OCI-LY1 (cell line): ENCODE data around the gene DIP2C.

ENCODE experiments used
- EZH2 ChIP-seq: fragments of 200-600 bp; sonication (generic), shearing (Covaris generic); IDR thresholded peaks from 2 replicates; pipeline ENCODE4 v1.8.0; 2017; ENCODE audit warnings: borderline replicate concordance, mixed run types, mild to moderate bottlenecking, antibody characterized with exemption, low read length, moderate library complexity, mixed read lengths
- TF ChIP-seq, protein P1 (sequence below): fragments of 200-600 bp; sonication (generic), shearing (Covaris generic); IDR thresholded peaks from 2 replicates; pipeline ENCODE4 v1.5.1; 2017; ENCODE audit warnings: mild to moderate bottlenecking, antibody characterized with exemption, low read length, moderate library complexity, mixed read lengths

DNA sequence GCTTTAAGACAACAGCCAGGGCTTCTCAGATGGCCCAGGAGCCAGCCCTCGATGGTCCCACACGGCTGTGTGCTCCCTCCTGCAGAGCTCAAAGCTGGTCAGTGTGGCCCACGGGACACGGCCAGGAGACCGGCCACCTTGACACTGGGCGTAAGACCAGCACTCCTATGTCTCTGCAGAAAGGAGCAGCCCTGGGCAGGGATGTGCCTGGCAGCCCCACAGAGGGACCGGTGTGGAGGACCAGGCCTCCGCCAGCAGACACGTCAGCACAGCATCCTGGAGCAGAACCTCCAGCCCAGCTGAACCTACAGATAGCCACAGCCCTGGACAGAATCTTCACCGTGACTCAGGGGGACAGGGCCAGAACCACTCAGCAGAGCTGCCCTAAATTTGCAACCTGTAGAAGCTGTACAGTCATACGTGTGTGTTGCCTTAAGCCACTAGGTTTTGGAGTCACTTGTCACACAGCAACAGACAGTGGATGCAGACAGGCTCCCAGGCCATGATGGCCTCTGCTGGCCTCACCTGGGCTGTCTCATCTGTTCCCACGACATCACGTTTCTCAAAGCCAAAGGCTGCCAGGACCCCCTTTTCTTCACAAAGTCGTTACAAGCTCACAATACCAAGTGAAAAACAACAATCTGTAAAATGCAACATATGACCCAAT is 132.4 kb downstream of the DIP2C start:
- TF ChIP-seq, protein P1, sequence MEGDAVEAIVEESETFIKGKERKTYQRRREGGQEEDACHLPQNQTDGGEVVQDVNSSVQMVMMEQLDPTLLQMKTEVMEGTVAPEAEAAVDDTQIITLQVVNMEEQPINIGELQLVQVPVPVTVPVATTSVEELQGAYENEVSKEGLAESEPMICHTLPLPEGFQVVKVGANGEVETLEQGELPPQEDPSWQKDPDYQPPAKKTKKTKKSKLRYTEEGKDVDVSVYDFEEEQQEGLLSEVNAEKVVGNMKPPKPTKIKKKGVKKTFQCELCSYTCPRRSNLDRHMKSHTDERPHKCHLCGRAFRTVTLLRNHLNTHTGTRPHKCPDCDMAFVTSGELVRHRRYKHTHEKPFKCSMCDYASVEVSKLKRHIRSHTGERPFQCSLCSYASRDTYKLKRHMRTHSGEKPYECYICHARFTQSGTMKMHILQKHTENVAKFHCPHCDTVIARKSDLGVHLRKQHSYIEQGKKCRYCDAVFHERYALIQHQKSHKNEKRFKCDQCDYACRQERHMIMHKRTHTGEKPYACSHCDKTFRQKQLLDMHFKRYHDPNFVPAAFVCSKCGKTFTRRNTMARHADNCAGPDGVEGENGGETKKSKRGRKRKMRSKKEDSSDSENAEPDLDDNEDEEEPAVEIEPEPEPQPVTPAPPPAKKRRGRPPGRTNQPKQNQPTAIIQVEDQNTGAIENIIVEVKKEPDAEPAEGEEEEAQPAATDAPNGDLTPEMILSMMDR = no peak
- TF ChIP-seq EZH2 = no peak
